Lung (tissue), 12 donors: ENCODE measurements around the gene CLCN4. TPM values are rescaled to one million over a fixed set of nuclear protein-coding genes. Genes with fewer than 3 reads are reported as not detected.

Source experiments
- ATAC-seq: fragments of 200-7000 bp; cut with Tn5 transposase; one replicate; pipeline ENCODE4 v1.9.1; 2020; ENCODE audit warnings: moderate number of reproducible peaks; ENCODE audit not compliant: insufficient read depth, low FRiP score
- DNase-seq, 3 donors: peaks; one replicate each; pipeline ENCODE4 v3.0.0-alpha.2; 2013 to 2017
- H3K27ac ChIP-seq, 2 donors: one replicate each; pipeline ENCODE4 v1.5.1; 2013; ENCODE audit warnings: mild to moderate bottlenecking in 2 of 2, moderate library complexity in 2 of 2, control low read depth in 1 of 2, inconsistent platforms in 1 of 2, low read depth in 1 of 2, low read length in 1 of 2
- H3K27me3 ChIP-seq, 3 donors: one replicate each; pipeline ENCODE4 v1.5.1; 2013; ENCODE audit warnings: low read length in 2 of 3; ENCODE audit not compliant: control insufficient read depth in 3 of 3, insufficient read depth in 3 of 3
- H3K36me3 ChIP-seq, 4 donors: one replicate each; pipeline ENCODE4 v1.5.1; 2013; ENCODE audit warnings: low read length in 4 of 4, mild to moderate bottlenecking in 1 of 4, moderate library complexity in 1 of 4; ENCODE audit not compliant: control insufficient read depth in 4 of 4, insufficient read depth in 4 of 4
- H3K4me1 ChIP-seq, 5 donors: one replicate each; pipeline ENCODE4 v1.5.1; 2013; ENCODE audit warnings: low read length in 5 of 5, mild to moderate bottlenecking in 2 of 5, moderate library complexity in 1 of 5; ENCODE audit not compliant: control insufficient read depth in 5 of 5, insufficient read depth in 5 of 5
- H3K4me3 ChIP-seq: one replicate; pipeline ENCODE4 v1.5.1; 2013; ENCODE audit warnings: mild to moderate bottlenecking, control low read depth, moderate library complexity
- H3K9ac ChIP-seq, 2 donors: one replicate each; pipeline ENCODE4 v1.5.1; 2013; ENCODE audit warnings: low read length in 2 of 2, control low read depth in 1 of 2; ENCODE audit not compliant: insufficient read depth in 1 of 2
- H3K9me3 ChIP-seq, 4 donors: one replicate each; pipeline ENCODE4 v1.5.1; 2013; ENCODE audit warnings: low read length in 3 of 4, mild to moderate bottlenecking in 1 of 4, moderate library complexity in 1 of 4; ENCODE audit not compliant: control insufficient read depth in 4 of 4, insufficient read depth in 3 of 4
- CTCF ChIP-seq: IDR thresholded peaks from 2 replicates; pipeline ENCODE4 v1.5.1; 2012; ENCODE audit warnings: mild to moderate bottlenecking; ENCODE audit errors: control extremely low read depth, extremely low read depth
- WGBS, 2 donors: extraction: QIAGEN DNeasy Blood & Tissue Kit; methylation state at CpG; one replicate each; pipeline ENCODE4 v1.1.7; 2013; 5-methylcytosine and 5-hydroxymethylcytosine counted together
- polyA plus RNA-seq, 2 donors: library from polyadenylated mRNA; stranded (reverse); fragments of 200-250 nt; gene quantifications; one replicate each; pipeline ENCODE4 v1.2.1, GENCODE V29; 2013
- total RNA-seq, 2 donors: library from RNA; depleted of rRNA in 1 of 2; stranded (reverse); fragments of >200 nt in 1 of 2; gene quantifications; one replicate each; pipeline ENCODE4 v1.2.1, GENCODE V29; 2014 to 2021
- donor health status: control.
- donor health status: control.
- donor health status: Bipolar disorder and iron deficiency.
- donor health status: healthy.
- donor health status: DM: yes; HTN: yes; CAD: no.

The CLCN4 gene
- total and polyA plus RNA-seq, 4 donors: 2.1 to 11.3 (median 5.8) TPM

GRCh38 chrX:10206317-10206716 lies 49.5 kb downstream of the CLCN4 start:
- no peak overlapping the region for H3K27ac ChIP-seq
- no peak for TF ChIP-seq CTCF
- peaks cover 0 to 3% (median 0%) of the 10 kb centered on the region in 5 donors for H3K4me1 ChIP-seq

GRCh38 chrX:10208281-10208856 lies 51.6 kb downstream of the CLCN4 start:
- DNase-seq: no peak
- 83 to 90% methylated on average over 11 of the region's 11 CpGs for WGBS, 2 donors

More at GRCh38 chrX:10206317-10206716, 49.5 kb downstream of the CLCN4 start:
- WGBS, 2 donors: 70 to 93% methylated on average over 9 of the region's 9 CpGs
- Histone ChIP-seq H3K36me3 (peaks cover 0 to 2% (median under 1%) of the 10 kb centered on the region in 4 donors), H3K9me3 (no peaks in the 10 kb centered on the region), H3K9ac (no peak overlapping the region), H3K4me3 (no peak overlapping the region), H3K27me3 (peaks cover 0 to 13% (median 5%) of the 10 kb centered on the region in 3 donors)
- DNase-seq (no peak), ATAC-seq (no peak)

GRCh38 chrX:10208953-10209352 lies 52.2 kb downstream of the CLCN4 start:
- ATAC-seq (no peak), DNase-seq (no peak)
- Histone ChIP-seq H3K4me1 (no peaks in the 10 kb centered on the region), H3K36me3 (peaks cover 0 to 5% (median 2%) of the 10 kb centered on the region in 4 donors), H3K9me3 (peaks cover 0 to 5% (median 0%) of the 10 kb centered on the region in 4 donors), H3K27ac (no peak overlapping the region), H3K4me3 (no peak overlapping the region), H3K27me3 (peaks cover 0 to 12% (median 5%) of the 10 kb centered on the region in 3 donors), H3K9ac (no peak overlapping the region)
- no peak for TF ChIP-seq CTCF
- WGBS, 2 donors: 79 to 90% methylated on average over 4 of the region's 4 CpGs

More at GRCh38 chrX:10208281-10208856, 51.6 kb downstream of the CLCN4 start:
- Histone ChIP-seq H3K27me3 (peaks cover 0 to 13% (median 4%) of the 10 kb centered on the region in 3 donors), H3K4me3 (no peak overlapping the region), H3K36me3 (peaks cover 0 to 3% (median 1%) of the 10 kb centered on the region in 4 donors), H3K27ac (no peak overlapping the region), H3K4me1 (peaks cover 0 to 1% (median 0%) of the 10 kb centered on the region in 5 donors), H3K9me3 (peaks cover 0 to 5% (median 0%) of the 10 kb centered on the region in 4 donors), H3K9ac (no peak overlapping the region)
- ATAC-seq: no peak
- no peak for TF ChIP-seq CTCF

- peaks cover 0 to 6% (median 5%) of the 10 kb centered on the region in 3 donors for H3K27me3 ChIP-seq
- no peak for TF ChIP-seq CTCF
- WGBS, 2 donors: 90 to 95% methylated on average over 14 to 15 of the region's 15 CpGs
- no peak for DNase-seq
- peaks cover 0 to 7% (median 3%) of the 10 kb centered on the region in 4 donors for H3K36me3 ChIP-seq
- no peak for ATAC-seq
- H3K27ac ChIP-seq: no peak overlapping the region
- peaks cover 0 to 5% (median 0%) of the 10 kb centered on the region in 4 donors for H3K9me3 ChIP-seq
- H3K4me1 ChIP-seq: no peaks in the 10 kb centered on the region
- no peak overlapping the region for H3K4me3 ChIP-seq
- no peak overlapping the region for H3K9ac ChIP-seq
Measured at GRCh38 chrX:10212395-10212794, 55.6 kb downstream of the CLCN4 start.
